Measurements from ENCODE around the gene DNASE2B. TPM values are rescaled to one million over a fixed set of nuclear protein-coding genes. Genes with fewer than 3 reads are reported as not detected.

Gene DNASE2B
- total RNA-seq, 1 donor from 2014 or later, result not detected

GRCh38 chr1:84363622-84364021 is 34.7 kb upstream of the DNASE2B start:
- H3K27me3 Mint-ChIP-seq (ENCODE audit: low read depth), result no peaks in the 10 kb centered on the region
- H3K36me3 Mint-ChIP-seq (ENCODE audit: low read depth), result no peaks in the 10 kb centered on the region
- DNase-seq (ENCODE audit: low spot score), result no peak
- H3K4me1 Mint-ChIP-seq (ENCODE audit: low read depth), result peaks cover 7% of the 10 kb centered on the region
- H3K27ac Mint-ChIP-seq, result no peak overlapping the region
- H3K4me3 Mint-ChIP-seq (ENCODE audit: low read depth), result no peak overlapping the region
- intact Hi-C loops (cut with micrococcal nuclease), result no loop called here
- no peaks in the 10 kb centered on the region for H3K9me3 Mint-ChIP-seq

DNA sequence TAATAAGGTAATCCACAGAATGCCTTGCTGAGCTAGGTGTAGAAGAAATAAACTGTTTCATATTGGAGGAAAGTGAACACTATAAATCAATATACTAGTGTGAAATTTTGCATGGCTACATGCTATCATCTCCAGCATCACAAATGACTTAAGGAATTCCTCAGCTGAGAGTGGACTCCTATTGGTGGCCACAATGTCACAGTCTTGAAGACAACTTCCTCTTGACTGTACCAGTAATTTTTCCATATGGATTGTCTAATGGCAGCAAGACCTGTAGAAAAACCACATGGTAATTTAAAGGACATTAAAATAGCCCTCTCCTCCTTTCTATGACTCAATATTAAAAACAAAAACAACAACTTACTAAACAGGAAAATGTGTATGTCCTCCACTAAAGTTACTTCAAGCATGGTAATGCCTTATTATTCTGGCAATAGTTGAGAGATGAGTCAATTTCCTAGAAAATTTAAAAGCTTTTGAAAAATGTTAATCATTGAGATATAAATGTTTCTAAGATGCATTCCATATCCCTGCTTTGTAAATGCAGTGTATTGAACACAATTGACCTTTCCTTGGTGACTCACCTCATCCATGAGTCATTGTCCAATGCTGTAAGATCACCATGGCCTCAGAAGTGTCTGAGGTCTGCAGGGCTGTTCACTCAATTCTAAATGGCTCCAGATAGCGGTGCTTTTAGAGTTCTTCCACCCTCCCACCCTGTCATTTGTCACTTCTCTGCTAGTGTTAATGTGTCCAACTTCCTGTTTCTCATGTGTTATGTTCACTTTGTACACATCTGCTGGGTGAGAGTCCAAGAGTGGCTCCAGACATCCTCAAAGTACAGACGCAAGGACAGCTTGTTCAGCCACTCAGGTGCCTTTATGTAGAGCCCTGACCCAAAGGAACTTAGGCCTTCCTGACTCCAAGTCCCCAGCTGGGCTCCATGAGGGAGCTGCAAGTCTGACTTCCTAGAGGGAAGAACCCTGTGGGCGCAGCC is 32.8 kb upstream of the DNASE2B start:
- Mint-ChIP-seq H3K9me3 (no peaks in the 10 kb centered on the region), H3K4me3 (ENCODE audit: low read depth) (no peak overlapping the region), H3K27ac (peak overlapping the region; percentile 48), H3K27me3 (ENCODE audit: low read depth) (no peaks in the 10 kb centered on the region), H3K36me3 (ENCODE audit: low read depth) (no peaks in the 10 kb centered on the region), H3K4me1 (ENCODE audit: low read depth) (peaks cover 7% of the 10 kb centered on the region)
- intact Hi-C loops (cut with micrococcal nuclease), result loop anchor here (5.0 kb wide), 1 partner anchor 63 kb away; the partner anchor contains the start of gene SAMD13
- DNase-seq (ENCODE audit: low spot score), result no peak

DNA sequence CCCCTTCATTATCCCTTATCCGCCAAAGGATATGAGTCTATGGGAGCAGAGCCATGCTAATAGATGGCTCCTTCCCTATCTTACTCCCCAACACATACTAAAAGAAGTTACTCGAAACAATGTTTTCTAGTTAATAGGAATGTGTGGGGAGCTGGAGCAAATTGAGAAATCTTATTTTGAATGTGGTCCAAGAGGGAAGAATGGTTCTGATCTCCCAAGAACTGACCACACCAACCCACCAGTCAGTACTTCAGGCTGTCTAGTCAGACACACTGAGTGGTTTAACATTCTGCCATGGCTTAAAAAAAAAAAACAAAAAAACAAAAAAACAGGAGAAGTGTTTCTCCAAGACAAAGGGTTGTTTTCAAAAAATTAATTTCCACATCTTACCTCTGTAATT is 31.5 kb upstream of the DNASE2B start:
- no peaks in the 10 kb centered on the region for H3K36me3 Mint-ChIP-seq (ENCODE audit: low read depth)
- DNase-seq (ENCODE audit: low spot score), result no peak
- intact Hi-C loops (cut with micrococcal nuclease), result loop anchor here (5.0 kb wide), 1 partner anchor 64 kb away; the partner anchor contains the start of gene SAMD13
- H3K27me3 Mint-ChIP-seq (ENCODE audit: low read depth), result no peaks in the 10 kb centered on the region
- no peak overlapping the region for H3K27ac Mint-ChIP-seq
- H3K4me1 Mint-ChIP-seq (ENCODE audit: low read depth), result peaks cover 7% of the 10 kb centered on the region
- no peak overlapping the region for H3K4me3 Mint-ChIP-seq (ENCODE audit: low read depth)
- no peaks in the 10 kb centered on the region for H3K9me3 Mint-ChIP-seq

- Mint-ChIP-seq H3K4me1 (ENCODE audit: low read depth) (peaks cover 7% of the 10 kb centered on the region), H3K27ac (no peak overlapping the region), H3K27me3 (ENCODE audit: low read depth) (no peaks in the 10 kb centered on the region), H3K36me3 (ENCODE audit: low read depth) (no peaks in the 10 kb centered on the region), H3K9me3 (no peaks in the 10 kb centered on the region), H3K4me3 (ENCODE audit: low read depth) (no peak overlapping the region)
- intact Hi-C loops (cut with micrococcal nuclease), result loop anchor here (5.0 kb wide), 1 partner anchor 65 kb away; the partner anchor contains the start of gene SAMD13
- DNase-seq (ENCODE audit: low spot score), result no peak
Observed at GRCh38 chr1:84367219-84367618, 31.1 kb upstream of the DNASE2B start.

GRCh38 chr1:84368441-84368840 is 29.8 kb upstream of the DNASE2B start:
- intact Hi-C loops (cut with micrococcal nuclease), result loop anchor here (5.0 kb wide), 1 partner anchor 66 kb away; the partner anchor contains the start of gene SAMD13
- peaks cover 7% of the 10 kb centered on the region for H3K4me1 Mint-ChIP-seq (ENCODE audit: low read depth)
- no peaks in the 10 kb centered on the region for H3K36me3 Mint-ChIP-seq (ENCODE audit: low read depth)
- no peaks in the 10 kb centered on the region for H3K9me3 Mint-ChIP-seq
- H3K4me3 Mint-ChIP-seq (ENCODE audit: low read depth), result no peak overlapping the region
- no peaks in the 10 kb centered on the region for H3K27me3 Mint-ChIP-seq (ENCODE audit: low read depth)
- no peak overlapping the region for H3K27ac Mint-ChIP-seq
- DNase-seq (ENCODE audit: low spot score), result no peak

- H3K27ac Mint-ChIP-seq, result no peak overlapping the region
- H3K4me1 Mint-ChIP-seq (ENCODE audit: low read depth), result peaks cover 6% of the 10 kb centered on the region
- intact Hi-C loops (cut with micrococcal nuclease), result no loop called here
- H3K4me3 Mint-ChIP-seq (ENCODE audit: low read depth), result no peak overlapping the region
- no peaks in the 10 kb centered on the region for H3K36me3 Mint-ChIP-seq (ENCODE audit: low read depth)
- no peaks in the 10 kb centered on the region for H3K27me3 Mint-ChIP-seq (ENCODE audit: low read depth)
- no peaks in the 10 kb centered on the region for H3K9me3 Mint-ChIP-seq
- DNase-seq (ENCODE audit: low spot score), result no peak
Observed at GRCh38 chr1:84370266-84370665, 28.0 kb upstream of the DNASE2B start.

DNA sequence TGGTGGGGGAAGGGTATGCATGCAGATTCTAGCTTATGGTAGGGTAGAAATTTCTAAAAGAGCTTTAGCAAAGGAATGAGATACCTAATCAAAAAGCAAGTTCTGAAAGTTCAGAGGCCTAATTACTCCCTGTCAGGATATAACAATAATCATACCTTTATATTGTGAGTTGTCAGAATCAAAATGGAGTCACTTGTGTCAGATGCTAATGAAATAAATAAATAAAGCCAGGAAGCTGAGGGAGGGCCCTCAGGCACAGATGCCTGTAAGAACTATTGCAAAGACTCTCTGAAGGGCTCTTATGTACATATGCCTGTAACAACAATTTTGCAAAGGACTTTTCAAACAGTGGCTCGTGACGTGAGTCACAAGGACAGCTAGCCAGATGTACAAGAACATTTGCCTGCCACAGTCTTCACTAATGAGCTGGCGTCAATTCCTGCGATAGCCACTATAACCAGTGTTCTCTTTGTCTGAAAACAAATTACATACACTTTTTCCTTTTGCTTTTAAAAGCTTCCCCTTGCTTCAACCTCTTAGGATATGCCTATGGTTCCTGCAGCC is 27.4 kb upstream of the DNASE2B start:
- H3K27ac Mint-ChIP-seq, result no peak overlapping the region
- no peaks in the 10 kb centered on the region for H3K36me3 Mint-ChIP-seq (ENCODE audit: low read depth)
- DNase-seq (ENCODE audit: low spot score), result no peak
- no peaks in the 10 kb centered on the region for H3K27me3 Mint-ChIP-seq (ENCODE audit: low read depth)
- H3K9me3 Mint-ChIP-seq, result no peaks in the 10 kb centered on the region
- H3K4me1 Mint-ChIP-seq (ENCODE audit: low read depth), result peaks cover under 1% of the 10 kb centered on the region
- intact Hi-C loops (cut with micrococcal nuclease), result no loop called here
- H3K4me3 Mint-ChIP-seq (ENCODE audit: low read depth), result no peak overlapping the region

DNA sequence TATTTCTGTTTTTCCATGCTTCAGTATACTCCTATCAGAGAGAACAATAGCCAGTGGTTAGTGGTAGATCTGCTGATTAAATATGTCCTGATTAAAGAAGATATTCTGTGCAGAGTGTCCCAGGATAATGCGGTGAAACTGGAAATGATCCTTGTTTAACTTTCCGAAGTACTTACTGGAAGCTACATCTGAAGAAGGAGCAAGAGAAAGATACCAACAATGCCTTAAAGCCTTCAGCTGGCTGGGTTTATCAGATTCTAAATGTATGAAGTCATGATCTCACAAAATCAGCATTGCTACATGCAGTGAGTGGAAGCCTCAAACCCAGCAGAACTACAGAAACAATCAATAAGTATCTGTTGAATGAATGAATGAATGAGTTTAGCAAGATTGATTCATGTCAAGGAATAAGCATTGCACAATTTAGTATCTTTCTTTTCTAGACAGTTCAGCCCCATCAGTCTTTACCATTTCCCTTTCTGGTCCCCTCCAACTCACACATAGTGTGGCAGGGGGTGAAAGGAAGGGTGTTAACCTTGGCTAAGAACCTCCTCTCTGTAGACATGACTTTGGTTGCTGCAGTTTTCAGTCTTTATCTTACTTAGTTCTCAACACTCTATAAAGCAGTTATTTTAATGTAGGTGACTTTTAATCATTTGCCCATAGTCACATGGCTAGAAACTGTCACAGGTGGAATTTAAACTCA is 24.7 kb upstream of the DNASE2B start:
- Mint-ChIP-seq H3K4me1 (ENCODE audit: low read depth) (no peaks in the 10 kb centered on the region), H3K36me3 (ENCODE audit: low read depth) (no peaks in the 10 kb centered on the region), H3K27me3 (ENCODE audit: low read depth) (no peaks in the 10 kb centered on the region), H3K9me3 (no peaks in the 10 kb centered on the region), H3K4me3 (ENCODE audit: low read depth) (no peak overlapping the region), H3K27ac (no peak overlapping the region)
- DNase-seq (ENCODE audit: low spot score), result no peak
- intact Hi-C loops (cut with micrococcal nuclease), result no loop called here

DNA sequence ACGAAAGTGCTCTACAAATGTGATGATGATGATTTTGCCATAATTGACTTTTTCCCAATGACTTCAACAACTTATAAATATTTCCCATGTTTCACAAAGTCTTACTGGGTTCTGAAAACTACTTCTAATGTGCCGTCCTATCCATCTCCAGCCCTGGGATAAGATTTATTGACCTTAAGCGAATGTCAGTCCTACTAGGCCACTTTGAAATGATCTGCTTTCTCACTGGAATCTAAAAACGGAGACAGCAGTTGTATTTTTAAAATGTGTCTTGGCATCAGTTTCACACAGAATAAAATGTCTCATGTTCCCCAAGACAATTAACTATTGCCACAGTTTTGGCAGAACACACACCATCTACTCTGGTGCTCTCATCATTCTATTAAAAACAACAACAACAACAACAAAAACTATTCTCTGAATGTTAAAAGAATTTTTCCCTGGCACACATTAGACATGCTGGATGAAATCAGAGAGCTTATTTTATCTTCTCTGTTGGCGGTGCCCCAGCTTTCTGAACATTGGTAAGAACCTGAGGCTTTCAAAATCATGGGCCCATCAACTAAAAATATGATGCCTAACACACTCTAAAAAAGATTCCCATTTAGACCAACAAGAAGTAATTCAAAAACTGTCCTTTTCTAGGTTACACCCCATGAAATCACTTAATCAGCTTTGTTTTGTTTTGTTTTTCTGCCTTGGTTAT is 23.1 kb upstream of the DNASE2B start:
- H3K36me3 Mint-ChIP-seq (ENCODE audit: low read depth), result no peaks in the 10 kb centered on the region
- no peak overlapping the region for H3K4me3 Mint-ChIP-seq (ENCODE audit: low read depth)
- H3K4me1 Mint-ChIP-seq (ENCODE audit: low read depth), result no peaks in the 10 kb centered on the region
- DNase-seq (ENCODE audit: low spot score), result no peak
- no peak overlapping the region for H3K27ac Mint-ChIP-seq
- intact Hi-C loops (cut with micrococcal nuclease), result no loop called here
- no peaks in the 10 kb centered on the region for H3K9me3 Mint-ChIP-seq
- no peaks in the 10 kb centered on the region for H3K27me3 Mint-ChIP-seq (ENCODE audit: low read depth)

DNA sequence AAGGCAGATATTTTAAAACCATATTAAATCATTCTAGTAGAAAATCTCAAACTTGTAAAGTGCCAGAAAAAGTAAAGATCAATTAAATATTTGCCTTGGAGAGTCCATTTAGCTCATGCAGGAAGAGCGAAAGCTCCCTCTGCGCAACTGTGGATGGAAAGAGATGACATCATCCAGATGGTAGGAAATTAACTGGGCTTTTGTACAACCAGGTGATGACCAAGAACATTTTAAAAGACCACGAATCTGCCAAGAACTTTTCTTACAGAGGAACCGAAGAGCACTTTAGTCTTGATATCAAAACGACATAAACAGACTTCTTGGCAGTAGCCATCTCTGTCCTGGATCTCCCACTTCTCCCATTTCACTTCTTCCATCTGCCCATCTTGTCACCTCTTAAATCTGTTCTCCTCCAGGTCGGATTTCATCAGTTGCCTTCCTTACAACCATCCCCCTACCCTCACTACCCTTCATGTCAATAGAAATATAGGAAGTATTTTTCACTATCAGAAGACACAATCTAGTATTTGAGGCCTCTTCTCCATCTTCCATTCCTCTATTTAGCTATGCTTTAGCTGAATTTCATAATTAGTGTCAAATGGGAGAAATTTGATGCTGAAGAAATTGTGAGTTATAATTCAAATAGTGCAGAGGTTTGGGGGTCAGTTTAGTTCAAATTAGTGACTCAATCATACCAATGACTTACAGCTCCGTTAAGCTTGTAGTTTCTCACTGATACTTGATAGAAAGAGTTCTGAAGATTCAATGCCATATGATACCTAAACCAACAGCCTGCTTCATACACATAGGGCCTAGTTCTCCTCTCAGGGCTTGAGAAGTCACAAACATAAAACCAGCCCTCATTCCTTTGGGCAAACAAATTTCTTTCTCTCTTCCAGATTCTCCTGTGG is 22.0 kb upstream of the DNASE2B start:
- Mint-ChIP-seq H3K4me3 (ENCODE audit: low read depth) (no peak overlapping the region), H3K4me1 (ENCODE audit: low read depth) (no peaks in the 10 kb centered on the region), H3K9me3 (no peaks in the 10 kb centered on the region), H3K36me3 (ENCODE audit: low read depth) (no peaks in the 10 kb centered on the region), H3K27ac (no peak overlapping the region), H3K27me3 (ENCODE audit: low read depth) (no peaks in the 10 kb centered on the region)
- intact Hi-C loops (cut with micrococcal nuclease), result no loop called here
- DNase-seq (ENCODE audit: low spot score), result no peak

- intact Hi-C loops (cut with micrococcal nuclease), result no loop called here
- Mint-ChIP-seq H3K4me3 (ENCODE audit: low read depth) (no peak overlapping the region), H3K4me1 (ENCODE audit: low read depth) (no peaks in the 10 kb centered on the region), H3K27ac (no peak overlapping the region), H3K27me3 (ENCODE audit: low read depth) (no peaks in the 10 kb centered on the region), H3K36me3 (ENCODE audit: low read depth) (no peaks in the 10 kb centered on the region), H3K9me3 (no peaks in the 10 kb centered on the region)
- DNase-seq (ENCODE audit: low spot score), result no peak
Observed at GRCh38 chr1:84377480-84378095, 20.7 kb upstream of the DNASE2B start.

Measured in activated T-helper 2 cell treated with anti-CD3 and anti-CD28 coated beads, Interferon-gamma antibody, Interleukin-2, Interleukin-4, amounts not matched to agents 10 μg/mL and 5 μg/mL and 100 μg/mL, durations not matched to agents 14 hours and 24 hours and 36 hours (primary cell).